ENCODE results near the gene IL17B.

IL17B gene

DNA sequence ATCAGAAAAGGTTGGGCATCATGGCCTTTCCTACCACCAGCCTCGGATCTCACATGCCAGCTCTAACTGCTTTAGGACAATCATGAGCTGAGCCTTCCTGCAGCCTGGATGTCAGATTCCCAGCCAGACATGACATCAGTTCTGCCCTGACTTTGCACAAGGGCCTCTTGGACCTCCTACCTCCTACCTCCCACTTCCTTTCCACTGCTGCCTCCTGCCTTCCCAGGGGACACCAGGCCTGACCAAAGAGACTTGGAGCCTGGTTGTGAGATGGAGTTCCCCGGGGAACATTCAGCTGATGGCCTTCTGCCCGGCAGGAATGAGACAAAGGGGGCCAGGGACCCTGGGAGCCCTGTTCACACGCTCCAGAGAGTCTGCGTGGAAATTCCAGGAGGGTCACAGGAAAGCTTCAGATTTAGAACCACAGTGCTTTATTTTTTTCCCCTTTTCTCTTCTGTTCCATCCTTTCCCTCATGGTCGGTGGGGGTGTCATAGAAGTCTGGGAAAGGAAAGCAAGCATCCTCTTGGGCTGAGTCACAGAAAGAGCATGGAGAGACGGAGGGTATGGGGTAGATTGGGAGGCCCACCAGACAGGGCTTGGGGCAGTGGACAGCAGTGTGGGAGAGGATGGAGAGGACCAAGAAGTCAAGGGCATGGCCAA lies 35.4 kb upstream of the IL17B start:
- DNase-seq (ENCODE audit: low read depth in 2 of 2) = no peak

DNA sequence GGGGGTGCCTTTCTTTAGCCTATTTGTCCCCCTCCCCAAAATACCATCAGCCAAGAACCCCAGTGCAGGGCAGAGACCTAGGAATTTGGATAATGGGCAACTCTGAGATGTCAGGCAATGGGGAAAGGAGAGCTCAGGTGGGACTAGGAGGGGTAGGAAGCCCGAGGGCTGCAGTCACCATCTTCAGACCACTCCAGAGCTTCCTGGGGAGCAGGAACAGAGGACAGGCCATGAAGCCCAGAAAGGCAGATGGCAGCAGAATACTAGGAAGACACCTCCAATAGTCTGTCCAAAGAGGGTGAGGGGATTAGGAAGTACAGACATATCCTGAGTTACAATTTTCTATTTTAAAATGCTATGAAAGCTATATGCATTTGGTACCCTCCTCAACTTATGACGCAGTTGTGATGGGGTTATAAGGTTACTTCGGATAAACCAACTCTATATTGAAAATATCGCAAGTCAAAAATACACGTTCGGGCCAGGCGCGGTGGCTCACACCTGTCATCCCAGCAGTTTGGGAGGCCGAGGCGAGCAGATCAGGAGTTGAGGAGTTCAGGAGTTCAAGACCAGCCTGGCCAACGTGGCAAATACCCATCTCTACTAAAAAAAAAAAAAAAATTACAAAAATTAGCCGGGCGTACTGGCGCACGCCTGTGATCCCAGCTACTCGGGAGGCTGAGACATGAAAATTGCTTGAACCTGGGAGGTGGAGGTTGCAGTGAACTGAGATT lies 34.6 kb upstream of the IL17B start:
- no peak for DNase-seq (ENCODE audit: low read depth in 2 of 2)

DNA sequence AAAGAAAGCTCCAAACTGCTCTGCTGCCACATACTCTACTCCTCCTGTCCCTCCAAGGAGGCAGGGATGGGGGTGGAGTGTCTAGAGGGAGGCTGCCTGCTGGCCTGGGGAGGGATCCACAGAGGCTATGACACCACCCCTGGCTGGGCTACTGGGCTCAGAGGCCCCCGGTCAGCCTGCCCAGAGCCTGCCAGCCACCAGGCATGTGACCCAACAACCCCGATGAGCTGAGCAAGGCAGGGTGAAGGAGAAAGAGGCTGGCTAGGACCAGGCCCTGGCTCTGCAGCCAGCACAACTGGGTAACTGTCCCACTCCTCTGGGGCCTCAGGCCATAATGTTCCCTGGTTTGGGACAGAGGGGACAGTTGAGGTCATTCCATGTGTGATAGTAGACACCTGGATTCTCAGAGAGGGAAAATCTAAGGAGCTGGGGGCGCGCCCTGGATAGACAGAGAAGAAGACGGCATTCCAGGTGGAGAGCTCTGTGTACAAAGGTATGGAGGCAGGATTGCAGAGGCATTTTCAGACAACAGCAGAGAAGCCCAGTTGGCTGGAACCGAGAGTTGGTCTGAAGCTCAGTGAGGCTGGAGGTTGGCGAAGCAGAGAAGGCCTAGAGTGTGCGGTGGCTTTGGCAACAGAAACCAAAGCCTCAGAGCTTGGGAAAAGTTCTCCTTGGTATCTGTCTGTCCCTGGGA lies 33.8 kb upstream of the IL17B start:
- no peak for DNase-seq (ENCODE audit: low read depth in 2 of 2)

DNA sequence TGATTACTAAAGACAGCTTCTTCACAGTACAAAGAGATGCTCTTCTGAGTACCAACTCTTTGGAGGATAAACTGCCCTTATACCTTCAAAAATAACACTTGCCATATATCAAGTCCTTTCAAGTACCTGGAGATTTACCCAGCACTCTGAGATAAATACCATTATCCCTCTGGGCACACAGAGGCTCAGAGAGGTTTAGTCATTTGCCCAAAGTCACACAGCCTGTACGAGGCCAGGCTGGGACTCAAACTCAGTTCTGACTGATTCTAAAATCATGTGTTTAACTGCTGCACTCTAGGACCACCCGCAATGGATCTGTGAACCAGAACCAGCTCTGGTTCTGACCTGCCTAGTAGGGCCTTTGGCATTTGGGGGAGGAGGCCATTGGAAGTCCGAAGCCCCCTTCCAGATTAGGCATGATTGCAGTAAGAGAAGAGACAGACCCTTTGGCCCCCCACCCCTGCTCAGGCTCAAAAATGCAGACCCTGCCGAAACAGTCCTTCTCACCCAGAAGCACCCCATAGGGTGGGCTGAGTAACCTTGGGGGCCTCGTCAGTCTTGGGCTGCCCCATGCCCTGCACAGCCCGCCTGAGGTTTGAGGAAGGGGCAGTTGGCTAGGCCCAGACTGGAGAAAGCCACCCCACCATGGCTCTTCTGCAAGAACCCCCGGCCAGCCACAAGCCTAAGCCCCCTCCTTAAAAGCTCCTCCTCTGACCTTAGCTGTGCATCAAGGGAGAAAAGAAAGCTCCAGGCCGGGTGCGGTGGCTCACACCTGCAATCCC lies 32.8 kb upstream of the IL17B start:
- DNase-seq (ENCODE audit: low read depth in 2 of 2) = no peak

DNA sequence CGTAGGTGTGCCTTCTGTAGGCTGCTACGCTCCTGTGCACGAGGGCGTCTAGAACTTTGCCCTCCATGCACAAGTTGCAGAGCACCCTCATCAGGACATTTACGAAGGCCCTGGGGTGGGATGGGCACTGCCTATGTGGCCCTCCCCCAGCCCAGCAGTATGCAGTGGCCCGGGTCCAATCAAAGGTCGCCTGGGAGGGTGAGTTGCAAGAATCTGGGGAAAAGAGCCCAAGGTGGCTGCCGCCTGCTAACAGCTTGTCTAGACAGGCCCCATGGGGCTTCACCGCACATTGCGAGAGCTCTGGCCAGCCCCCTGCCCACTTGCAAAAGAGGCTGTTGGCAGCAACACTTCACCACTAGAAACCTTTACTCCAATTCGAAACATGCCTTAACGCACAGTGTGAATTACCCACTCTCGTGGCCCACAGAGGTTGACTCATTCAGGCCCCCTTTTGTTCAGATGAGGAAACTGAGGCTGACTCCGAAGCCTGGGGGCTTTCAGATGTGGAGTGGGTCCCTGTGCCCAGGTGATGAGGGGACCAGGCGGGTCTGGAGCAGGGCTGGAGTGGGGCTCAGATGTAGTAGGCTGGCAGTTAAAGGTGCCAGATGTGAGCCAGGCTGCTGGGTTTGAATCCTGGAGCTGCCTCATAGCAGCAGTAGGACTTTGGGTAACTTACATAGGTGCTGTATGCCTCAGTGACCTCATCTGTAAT lies 31.8 kb upstream of the IL17B start:
- DNase-seq (ENCODE audit: low read depth in 2 of 2) = no peak

DNA sequence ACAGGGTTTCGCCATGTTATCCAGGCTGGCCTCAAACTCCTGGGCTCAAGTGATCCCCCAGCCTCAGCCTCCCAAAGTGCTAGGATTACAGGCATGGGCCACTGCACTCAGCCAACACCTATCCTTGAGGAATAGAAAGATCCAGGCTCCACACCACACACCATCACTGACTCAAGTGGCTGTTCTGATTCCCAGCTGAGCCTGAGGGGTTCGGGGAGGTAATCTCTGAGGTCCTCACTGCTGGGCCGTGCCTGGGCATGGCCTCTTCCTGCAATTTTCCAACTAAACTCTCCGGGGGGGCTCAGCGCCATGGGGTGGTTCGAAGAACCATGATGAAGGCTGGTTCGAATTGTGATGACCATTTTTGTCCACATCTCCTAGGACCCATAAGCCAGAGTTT lies 31.0 kb upstream of the IL17B start:
- no peak for DNase-seq (ENCODE audit: low read depth in 2 of 2)

DNA sequence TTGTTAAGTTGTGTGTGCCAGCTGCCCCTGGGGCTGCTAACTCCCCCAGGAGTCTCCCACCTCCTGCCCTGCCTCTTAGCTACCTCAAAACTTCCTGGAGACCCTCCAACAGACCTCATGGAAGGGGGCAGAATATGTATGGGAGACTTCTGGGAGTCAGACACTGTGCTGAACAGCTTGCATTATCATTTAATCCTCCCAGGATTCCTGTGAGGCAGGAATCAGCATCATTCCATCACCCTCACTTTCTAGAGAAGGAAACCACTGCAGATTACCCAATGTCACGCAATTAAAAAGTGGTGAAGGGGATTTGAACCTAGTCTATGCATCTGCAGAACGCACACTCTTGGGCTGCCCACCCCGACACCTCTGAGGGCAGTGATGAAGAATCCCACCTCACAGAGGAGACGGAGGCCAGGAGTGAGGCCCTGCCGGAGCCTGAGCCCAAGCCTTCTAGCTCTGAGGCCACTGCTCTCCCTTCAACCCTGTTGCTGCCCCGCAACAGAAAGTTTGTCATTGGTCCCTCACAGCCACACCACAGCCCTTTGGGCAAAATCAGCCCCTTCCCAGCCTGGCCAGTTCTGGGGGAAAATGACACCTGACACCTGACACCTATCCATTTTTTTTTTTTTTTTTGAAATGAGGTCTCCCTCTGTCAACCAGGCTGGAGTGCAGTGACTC lies 30.3 kb upstream of the IL17B start:
- no peak for DNase-seq (ENCODE audit: low read depth in 2 of 2)

DNA sequence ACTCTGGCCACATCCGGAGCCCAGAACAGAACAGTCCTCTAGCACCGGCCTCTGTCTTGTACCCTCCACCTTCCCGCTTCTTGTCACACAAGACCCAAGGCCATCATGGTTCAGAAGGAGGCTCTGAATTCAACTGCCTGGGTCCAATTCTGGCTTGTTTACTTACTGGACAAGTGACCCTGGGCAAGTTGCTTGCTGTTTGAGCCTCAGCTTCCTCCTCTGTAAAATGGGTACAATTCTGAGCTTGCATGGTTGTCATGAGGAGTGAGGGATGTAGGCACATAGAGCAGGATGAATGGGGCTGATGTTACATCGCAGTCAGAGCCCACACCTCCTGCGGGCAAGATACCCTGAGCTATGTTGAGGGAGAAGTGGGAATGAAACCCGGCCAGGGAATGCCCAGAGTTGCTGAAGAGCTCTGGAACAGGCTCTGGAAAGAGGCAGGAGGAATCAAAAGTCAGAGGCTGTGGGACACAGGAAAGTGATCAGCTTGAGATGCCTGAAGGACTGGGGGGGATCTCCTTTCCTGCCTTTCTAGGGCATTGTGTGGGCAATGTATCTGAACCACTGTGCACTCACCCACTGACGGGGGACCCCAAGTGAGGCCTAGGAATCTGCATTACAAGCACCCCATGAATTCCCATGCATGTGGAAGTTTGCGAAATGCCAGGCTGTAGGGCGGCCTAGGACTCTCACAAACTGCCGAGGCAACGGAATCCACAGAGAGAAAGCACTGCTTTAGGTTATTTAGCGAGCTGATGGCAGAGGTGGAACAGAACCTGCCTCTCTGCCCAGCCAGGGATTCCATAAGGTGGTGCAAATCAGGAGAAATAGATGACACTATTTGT lies 29.4 kb upstream of the IL17B start:
- no peak for DNase-seq (ENCODE audit: low read depth in 2 of 2)

DNA sequence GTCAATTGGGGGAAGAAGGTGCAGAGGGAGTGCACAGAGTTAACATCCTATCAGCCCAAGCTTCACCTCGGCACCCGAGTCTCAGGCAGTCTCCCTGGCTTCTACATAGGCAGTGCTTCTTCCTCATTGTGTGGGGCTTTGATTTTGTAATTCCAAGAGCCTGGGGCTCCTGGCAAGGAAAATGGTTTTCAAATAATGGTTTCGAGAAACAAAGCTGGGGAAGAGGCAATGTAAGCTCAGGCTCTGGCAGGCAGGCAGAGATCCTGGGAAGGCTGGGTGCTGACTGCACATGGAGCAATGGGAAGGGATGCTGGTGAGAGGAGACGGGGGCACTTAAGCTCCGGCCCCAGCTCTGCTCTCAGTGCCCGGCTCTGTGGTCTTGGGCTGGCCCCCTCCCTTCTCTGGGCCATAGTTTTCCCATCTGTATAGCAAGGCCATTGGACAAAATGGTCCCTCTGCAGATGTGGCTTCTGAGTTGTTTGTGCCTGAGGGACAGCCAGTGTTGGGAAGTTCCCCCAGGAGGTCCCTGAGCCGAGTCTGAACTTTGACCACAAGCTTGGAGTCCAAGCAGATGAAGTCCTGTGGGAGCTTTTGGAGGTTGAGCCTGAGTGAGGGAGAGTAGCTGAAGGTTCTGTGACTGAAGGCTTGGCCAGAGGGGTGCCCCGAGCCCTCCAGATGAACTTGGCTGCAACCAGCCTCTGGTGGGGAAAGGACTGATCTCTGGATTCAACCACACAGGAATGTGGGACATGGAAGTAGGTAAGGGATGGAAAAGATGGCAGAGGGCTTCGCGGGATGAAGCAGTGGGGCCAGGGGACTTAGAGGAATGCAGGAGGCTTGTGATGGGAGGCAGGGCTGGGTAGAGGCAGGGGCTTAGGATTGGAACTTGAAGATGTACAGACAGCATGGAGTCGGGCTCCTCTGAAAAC lies 28.5 kb upstream of the IL17B start:
- no peak for DNase-seq (ENCODE audit: low read depth in 2 of 2)

DNA sequence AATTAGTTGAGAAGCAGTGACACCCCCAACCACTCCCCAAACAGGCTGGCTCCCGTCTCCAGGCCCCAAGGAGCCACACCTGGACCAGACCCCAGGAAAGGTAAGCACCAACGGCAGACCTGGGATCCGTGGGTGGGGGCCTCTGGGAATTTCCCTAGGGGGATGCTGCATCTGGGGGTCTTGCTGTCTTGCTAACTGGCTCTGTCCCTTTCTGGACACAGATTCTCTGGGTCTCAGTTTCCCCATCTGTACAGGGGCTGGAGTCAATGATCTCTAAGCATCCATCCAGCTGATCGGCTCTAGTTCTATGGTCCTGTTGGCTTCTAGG lies 27.9 kb upstream of the IL17B start:
- no peak for DNase-seq (ENCODE audit: low read depth in 2 of 2)

DNA sequence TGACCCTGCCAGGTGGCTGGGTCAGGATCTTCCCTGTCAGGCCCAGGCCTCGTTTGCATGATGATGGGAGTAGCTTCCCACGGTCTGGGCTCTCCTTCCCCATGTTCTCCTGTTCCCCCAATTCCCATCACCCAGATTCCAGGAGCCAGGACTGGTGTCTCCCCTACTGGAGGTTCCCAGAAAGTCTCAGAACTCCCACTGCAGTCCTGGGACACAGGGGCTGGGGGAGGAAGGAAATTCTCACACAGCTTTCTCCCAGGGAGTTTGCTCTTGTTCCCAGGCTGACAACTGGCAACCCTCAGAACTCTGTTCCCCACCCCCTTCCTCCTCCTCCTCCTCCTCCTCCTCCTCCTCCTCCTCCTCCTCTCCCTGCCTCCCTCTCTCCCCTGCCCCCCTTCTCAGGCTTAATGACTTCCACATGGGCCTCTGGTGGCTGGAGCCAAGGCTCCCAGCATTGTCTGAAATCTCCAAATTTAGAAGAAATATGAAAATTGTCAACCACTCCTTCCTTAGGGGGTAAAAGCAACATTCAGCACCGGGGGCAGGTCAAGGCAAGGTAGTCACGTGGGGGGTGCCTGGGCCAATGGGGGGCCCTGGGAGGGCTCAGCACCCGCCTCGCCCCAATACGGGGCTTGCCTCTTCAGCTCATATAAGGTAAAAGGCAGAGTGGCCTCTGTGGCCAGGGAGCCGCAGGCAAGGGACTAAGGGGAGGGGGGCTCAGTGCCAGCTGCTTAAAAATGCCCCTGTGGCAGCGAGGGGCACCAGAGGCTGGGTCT lies 27.3 kb upstream of the IL17B start:
- no peak for DNase-seq (ENCODE audit: low read depth in 2 of 2)

DNA sequence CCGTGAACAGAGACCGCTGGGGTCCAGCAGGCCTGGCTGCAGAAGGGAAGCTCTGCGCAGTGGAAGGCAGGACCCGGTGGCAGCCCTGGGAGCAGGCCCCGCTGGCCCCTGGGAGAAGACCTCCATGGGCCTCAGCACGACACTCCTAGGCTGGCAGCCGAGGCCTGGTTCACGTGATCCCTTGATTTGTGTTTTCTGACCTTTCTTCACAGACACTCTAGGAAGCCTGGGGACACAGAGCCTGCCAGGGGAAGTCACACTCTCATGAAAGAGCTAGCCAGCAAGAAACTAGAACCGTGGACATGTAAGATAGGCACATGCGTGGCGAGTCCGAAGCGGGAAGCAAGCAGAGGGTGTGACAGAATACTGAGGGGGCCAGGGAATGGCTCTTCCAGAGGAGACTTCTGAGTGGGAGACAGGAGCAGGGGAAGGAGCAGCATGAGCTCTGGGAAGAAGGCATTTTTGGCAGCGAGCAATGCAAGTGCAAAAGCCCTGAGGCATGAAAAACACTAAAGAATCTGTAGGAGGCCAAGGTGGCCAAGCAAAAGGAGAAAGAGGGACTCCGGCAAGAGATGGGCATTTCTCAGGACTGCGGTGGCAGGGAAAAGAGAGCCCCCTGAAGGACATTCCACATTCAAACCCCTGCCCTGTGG lies 26.6 kb upstream of the IL17B start:
- DNase-seq (ENCODE audit: low read depth in 2 of 2) = no peak

DNA sequence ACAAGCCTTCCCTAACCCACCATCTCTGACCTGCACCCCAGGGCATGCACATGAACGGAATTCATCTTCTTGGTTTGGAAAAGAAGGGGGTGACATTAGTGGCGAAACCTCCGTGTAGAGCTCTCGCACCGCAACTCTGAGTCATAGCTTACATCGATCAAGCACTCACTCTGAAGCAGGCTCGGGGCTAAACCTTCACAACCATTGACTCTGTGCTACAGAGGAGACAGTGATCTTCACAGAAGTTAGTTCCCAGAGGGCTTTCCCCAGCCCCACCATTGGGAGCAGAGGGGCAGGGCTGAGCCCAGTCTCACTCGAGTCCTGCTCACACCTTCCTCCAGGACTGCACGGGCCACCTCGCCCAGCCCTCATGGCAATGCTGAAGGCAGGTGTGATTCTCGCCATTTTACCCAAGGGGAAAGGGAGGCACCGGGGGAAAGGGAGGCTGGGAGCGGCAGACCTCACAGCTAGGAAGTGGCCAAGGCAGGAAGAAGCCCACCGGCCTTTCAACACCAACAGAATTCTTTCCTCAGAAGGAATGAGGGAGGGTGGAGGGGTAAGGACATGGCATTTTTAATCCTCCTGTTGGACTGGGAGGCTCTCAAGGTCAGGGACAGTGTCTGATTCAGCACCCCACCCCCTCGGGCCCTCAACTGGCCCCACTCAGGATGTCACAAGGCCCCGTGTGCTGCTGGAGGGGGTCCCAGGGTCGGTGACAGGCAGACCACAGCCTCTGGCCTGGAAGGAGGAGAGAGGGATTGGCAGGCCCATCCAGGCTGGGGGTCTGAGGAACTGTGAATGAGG lies 25.9 kb upstream of the IL17B start:
- no peak for DNase-seq (ENCODE audit: low read depth in 2 of 2)

DNA sequence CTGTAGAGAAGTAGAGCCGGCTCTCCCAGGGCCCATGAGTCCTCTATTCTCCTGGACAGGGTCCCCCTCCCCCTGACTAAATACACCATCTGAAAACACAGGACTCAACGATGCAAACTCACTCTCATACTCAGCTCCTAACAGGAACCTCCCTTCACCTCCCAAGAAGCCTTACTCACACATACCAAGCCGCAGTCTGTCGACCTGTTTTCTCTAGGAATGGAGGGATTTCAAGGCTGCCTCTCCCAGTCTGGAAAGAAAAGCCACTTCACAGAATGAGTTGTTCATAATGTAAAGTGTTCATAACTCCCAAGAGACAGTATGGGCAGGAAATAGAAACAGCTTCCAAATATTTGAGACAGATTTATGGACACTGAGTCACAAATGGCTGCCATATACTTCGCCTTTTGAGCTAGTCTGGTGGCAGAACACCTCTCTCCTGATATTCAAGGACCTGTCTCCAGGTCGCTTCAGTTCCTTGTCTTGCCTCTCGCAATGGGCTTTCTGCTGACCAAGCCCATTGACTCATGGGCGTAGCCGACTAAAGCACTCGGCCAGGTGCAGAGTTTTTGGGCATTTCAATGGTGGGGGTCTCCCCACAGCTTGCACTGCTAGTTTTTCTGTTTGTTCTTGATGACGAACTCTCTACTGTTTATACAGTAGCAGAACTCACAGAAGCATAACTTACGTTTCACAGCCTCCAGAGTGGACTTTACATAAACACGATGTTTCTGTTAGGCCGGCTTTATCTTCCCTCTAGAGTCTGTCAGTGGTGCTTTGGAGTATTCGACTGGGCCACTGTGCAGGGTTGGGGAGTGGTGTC lies 25.0 kb upstream of the IL17B start:
- no peak for DNase-seq (ENCODE audit: low read depth in 2 of 2)

DNA sequence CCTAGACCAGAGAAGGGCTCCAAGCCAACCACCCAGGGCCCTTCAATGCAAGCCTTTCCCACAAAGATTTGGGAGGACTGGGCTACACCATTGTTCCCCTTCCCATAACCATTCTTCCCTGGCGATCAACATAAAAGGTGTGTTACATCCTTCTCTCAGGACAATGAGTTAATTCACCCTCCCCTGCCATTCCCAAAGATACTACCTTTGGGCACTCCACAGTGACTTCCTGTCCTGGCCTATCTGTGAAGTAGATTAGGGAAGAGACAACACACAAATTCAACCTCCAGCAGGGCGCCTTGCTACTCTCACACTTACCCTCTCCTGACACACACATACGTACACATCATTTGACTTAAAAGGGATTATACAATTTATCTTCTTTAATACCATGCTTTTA lies 23.2 kb upstream of the IL17B start:
- no peak for DNase-seq (ENCODE audit: low read depth in 2 of 2)

DNA sequence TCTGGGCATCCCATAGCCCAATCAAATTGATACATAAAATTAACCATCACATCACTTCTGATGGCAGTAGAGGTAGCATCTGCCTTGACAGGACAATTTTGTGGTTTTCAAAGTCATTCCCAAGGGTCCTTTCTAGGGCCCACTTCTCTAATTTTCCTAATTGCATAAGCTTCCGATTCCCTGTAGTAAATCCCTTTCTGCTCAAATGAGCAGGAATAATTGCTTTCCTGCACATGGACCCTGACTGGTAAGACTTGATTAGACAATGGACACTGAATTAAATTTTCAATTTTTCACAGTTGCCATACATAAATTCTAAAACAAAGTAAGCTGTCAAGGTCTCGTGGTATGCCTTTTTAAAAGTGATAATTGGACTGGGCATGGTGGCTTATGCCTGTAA lies 22.0 kb upstream of the IL17B start:
- no peak for DNase-seq (ENCODE audit: low read depth in 2 of 2)

Data from stimulated activated CD8-positive, alpha-beta memory T cell treated with anti-CD3 and anti-CD28 coated beads, Interleukin-2, amount 100 ng/mL, for 1 hour (primary cell).